ENCODE results near the gene HEYL. TPM values are rescaled to one million over a fixed set of nuclear protein-coding genes. Genes with fewer than 3 reads are reported as not detected.

Gene HEYL
- total and polyA plus RNA-seq, 9 of the 15 experiments (the other 6 are each of a cell fraction or from before 2014, with no cell fraction given): 0.13 to 0.89 (median 0.25) TPM

GRCh38 chr1:39653546-39654031 lies 14.1 kb upstream of the HEYL start (continued):
- TF ChIP-seq PATZ1 (CRISPR knock-in tag; IDR thresholded peaks at IDR 0.05; ENCODE audit: borderline replicate concordance): no peak
- no peak for TF ChIP-seq NONO (IDR thresholded peaks at IDR 0.05; ENCODE audit: low read depth in 2 of 2, low read length in 1 of 2)
- no peak for TF ChIP-seq EZH2 (IDR thresholded peaks at IDR 0.05; ENCODE audit: borderline replicate concordance, low read depth, low read length)
- no peak for TF ChIP-seq HNRNPK (IDR thresholded peaks at IDR 0.05; ENCODE audit: low read depth, low read length, poor library complexity, severe bottlenecking)
- no peak for TF ChIP-seq ILF3 (IDR thresholded peaks at IDR 0.05; ENCODE audit: borderline replicate concordance)
- no peak for TF ChIP-seq ZNF507 (tag; conservative IDR thresholded peaks at IDR 0.05)
- no peak for TF ChIP-seq CGGBP1 (CRISPR knock-in tag; IDR thresholded peaks at IDR 0.05)
- no peak for TF ChIP-seq ZNF263 (CRISPR knock-in tag; IDR thresholded peaks at IDR 0.05; ENCODE audit: borderline replicate concordance)
- peak; percentile 89 for TF ChIP-seq REST (IDR thresholded peaks at IDR 0.05; ENCODE audit: borderline replicate concordance)
- TF ChIP-seq REST (CRISPR knock-in tag; IDR thresholded peaks at IDR 0.05; ENCODE audit: low read depth): no peak
- no peak for TF ChIP-seq ETV5 (CRISPR knock-in tag; IDR thresholded peaks at IDR 0.05; ENCODE audit: low read depth)
- TF ChIP-seq FIP1L1 (IDR thresholded peaks at IDR 0.05; ENCODE audit: low read depth, low read length, poor library complexity, severe bottlenecking): no peak
- no peak for TF ChIP-seq GABPB1 (CRISPR knock-in tag; IDR thresholded peaks at IDR 0.05)
- TF ChIP-seq GTF2E2 (tag; IDR thresholded peaks at IDR 0.05): no peak
- TF ChIP-seq MAX (CRISPR knock-in tag; IDR thresholded peaks at IDR 0.05): no peak; the same call in 1 of the 2 replicates
- TF ChIP-seq HMG20A (CRISPR knock-in tag; conservative IDR thresholded peaks at IDR 0.05): no peak
- peak; percentile 54; the same call in 1 of the 2 replicates for TF ChIP-seq TOE1 (IDR thresholded peaks at IDR 0.05; ENCODE audit: borderline replicate concordance)
- no peak for TF ChIP-seq TOE1 (CRISPR knock-in tag; IDR thresholded peaks at IDR 0.05; ENCODE audit: borderline replicate concordance, low read depth)

All from K562 (cell line).